Peyer's patch (tissue), 4 donors: ENCODE results near the gene SNUPN.

ENCODE experiments used
- POLR2A ChIP-seq, 2 donors: fragments of 450-650 bp; IDR thresholded peaks; one replicate each; pipeline ENCODE4 v1.5.1; 2017; ENCODE audit warnings: antibody characterized with exemption in 2 of 2, mild to moderate bottlenecking in 2 of 2, moderate library complexity in 2 of 2
- TF ChIP-seq, protein P1 (sequence below), 6 experiments: fragments of 450-650 bp in 4 of 6; fragments of 200-600 bp in 2 of 6; sonication (generic) in 1 of 6; IDR thresholded peaks; one replicate each; pipeline ENCODE4 v1.5.1; 2017 to 2019; ENCODE audit warnings: antibody characterized with exemption in 6 of 6, mild to moderate bottlenecking in 3 of 6, moderate library complexity in 1 of 6

DNA sequence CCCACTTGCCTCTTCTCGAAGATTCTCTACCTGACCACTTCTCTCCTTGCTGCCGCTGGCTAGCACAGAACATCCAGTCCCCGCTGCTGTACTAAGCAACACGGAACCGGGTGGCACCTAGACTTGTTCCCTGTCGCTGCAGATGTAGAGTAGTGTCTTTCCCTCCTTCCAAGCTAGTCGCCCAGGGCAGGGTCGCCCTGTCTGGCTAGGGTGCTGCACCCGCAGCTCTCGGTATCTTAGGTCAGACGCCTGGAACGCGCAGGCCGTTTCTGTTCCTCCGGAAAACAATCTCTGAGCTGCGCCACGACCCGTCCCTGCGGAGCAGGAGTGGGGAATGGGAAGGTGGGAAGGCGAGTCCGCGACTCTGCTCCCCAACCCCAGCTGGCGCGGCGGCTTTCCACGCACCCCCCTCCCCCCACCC lies 21.4 kb upstream of the SNUPN start:
- TF ChIP-seq, protein P1, sequence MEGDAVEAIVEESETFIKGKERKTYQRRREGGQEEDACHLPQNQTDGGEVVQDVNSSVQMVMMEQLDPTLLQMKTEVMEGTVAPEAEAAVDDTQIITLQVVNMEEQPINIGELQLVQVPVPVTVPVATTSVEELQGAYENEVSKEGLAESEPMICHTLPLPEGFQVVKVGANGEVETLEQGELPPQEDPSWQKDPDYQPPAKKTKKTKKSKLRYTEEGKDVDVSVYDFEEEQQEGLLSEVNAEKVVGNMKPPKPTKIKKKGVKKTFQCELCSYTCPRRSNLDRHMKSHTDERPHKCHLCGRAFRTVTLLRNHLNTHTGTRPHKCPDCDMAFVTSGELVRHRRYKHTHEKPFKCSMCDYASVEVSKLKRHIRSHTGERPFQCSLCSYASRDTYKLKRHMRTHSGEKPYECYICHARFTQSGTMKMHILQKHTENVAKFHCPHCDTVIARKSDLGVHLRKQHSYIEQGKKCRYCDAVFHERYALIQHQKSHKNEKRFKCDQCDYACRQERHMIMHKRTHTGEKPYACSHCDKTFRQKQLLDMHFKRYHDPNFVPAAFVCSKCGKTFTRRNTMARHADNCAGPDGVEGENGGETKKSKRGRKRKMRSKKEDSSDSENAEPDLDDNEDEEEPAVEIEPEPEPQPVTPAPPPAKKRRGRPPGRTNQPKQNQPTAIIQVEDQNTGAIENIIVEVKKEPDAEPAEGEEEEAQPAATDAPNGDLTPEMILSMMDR (IDR thresholded peaks at IDR 0.05) = no peak
- TF ChIP-seq POLR2A (IDR thresholded peaks at IDR 0.05) = peak; percentile 19 to 34
